K562 (cell line): Measurements from ENCODE around the gene SEPTIN12.

Source experiments
- CBX8 ChIP-seq: fragments of 200-600 bp; sonication (generic); IDR thresholded peaks from 2 replicates; pipeline ENCODE4 v1.6.1; 2012; ENCODE audit warnings: borderline replicate concordance, mixed run types, low read depth, mild to moderate bottlenecking, moderate library complexity, mixed read lengths, low read length, control low read depth, inconsistent platforms; ENCODE audit not compliant: poor library complexity, severe bottlenecking; ENCODE audit errors: extremely low read depth
- CTCF ChIP-seq, 3 experiments: IDR thresholded peaks in 2 of 3; conservative IDR thresholded peaks in 1 of 3; 2 replicates each; pipeline ENCODE4 v1.5.1; 2011 to 2012; ENCODE audit warnings: low read length in 3 of 3, mild to moderate bottlenecking in 3 of 3, control low read depth in 2 of 3, improper control_type of control experiment in 1 of 3, inconsistent platforms in 1 of 3, low read depth in 1 of 3, mixed read lengths in 1 of 3, moderate library complexity in 1 of 3; ENCODE audit not compliant: insufficient read depth in 2 of 3
- MXI1 ChIP-seq: IDR thresholded peaks from 2 replicates; pipeline ENCODE4 v1.6.1; 2011; ENCODE audit warnings: low read depth, mild to moderate bottlenecking, improper control_type of control experiment, low read length
- TAF1 ChIP-seq: IDR thresholded peaks from 2 replicates; pipeline ENCODE4 v1.6.1; 2011; ENCODE audit warnings: mild to moderate bottlenecking, low read length, moderate library complexity; ENCODE audit not compliant: insufficient read depth, control insufficient read depth, severe bottlenecking; ENCODE audit errors: extremely low read depth

GRCh38 chr16:4833584-4833983, 45.4 kb upstream of the SEPTIN12 start:
- no peak for TF ChIP-seq TAF1
- TF ChIP-seq CTCF (IDR thresholded peaks at IDR 0.05 in 2 of 3, conservative IDR thresholded peaks at IDR 0.05 in 1 of 3; ENCODE audit: insufficient read depth in 2 of 3, low read depth in 1 of 3, low read length in 3 of 3) = no peak
- no peak for TF ChIP-seq CBX8
- no peak for TF ChIP-seq MXI1
